Measurements from ENCODE around the gene ARL8A. TPM values are rescaled to one million over a fixed set of nuclear protein-coding genes. Genes with fewer than 3 reads are reported as not detected.

The ARL8A gene
- total RNA-seq, 2 experiments from 2014 or later, result 25.8 to 33.7 TPM

- H3K4me3 Mint-ChIP-seq, result no peak overlapping the region
- H3K4me1 Mint-ChIP-seq (ENCODE audit: low read depth), result no peaks in the 10 kb centered on the region
- DNase-seq, result no peak
- intact Hi-C loops (cut with micrococcal nuclease), result no loop called here
- no peak for TF ChIP-seq CTCF (IDR thresholded peaks at IDR 0.05)
- H3K27me3 Mint-ChIP-seq, result no peaks in the 10 kb centered on the region
- POLR2A ChIA-PET, result no interaction called here
- no peak for ATAC-seq
- CTCF ChIA-PET, result interaction anchor here (0.9 to 1.3 kb wide), 3 partner anchors 34 to 135 kb away, joined by 3 read pairs; no protein-coding TSS in a partner anchor
- no peaks in the 10 kb centered on the region for H3K36me3 Mint-ChIP-seq (ENCODE audit: low read depth)
- no peak overlapping the region for H3K27ac Mint-ChIP-seq
- H3K9me3 Mint-ChIP-seq, result no peaks in the 10 kb centered on the region
Measured at GRCh38 chr1:202101184-202101583, 43.4 kb downstream of the ARL8A start.

- ATAC-seq (no peak), DNase-seq (no peak)
- no peaks in the 10 kb centered on the region for H3K9me3 Mint-ChIP-seq
- no peaks in the 10 kb centered on the region for H3K36me3 Mint-ChIP-seq (ENCODE audit: low read depth)
- ChIA-PET POLR2A (no interaction called here), CTCF (interaction anchor here (0.9 to 1.5 kb wide), 3 partner anchors 41 to 94 kb away, joined by 4 to 6 read pairs (median 5); no protein-coding TSS in a partner anchor)
- H3K4me3 Mint-ChIP-seq, result no peak overlapping the region
- no peaks in the 10 kb centered on the region for H3K4me1 Mint-ChIP-seq (ENCODE audit: low read depth)
- H3K27ac Mint-ChIP-seq, result no peak overlapping the region
- intact Hi-C loops (cut with micrococcal nuclease), result no loop called here
- no peaks in the 10 kb centered on the region for H3K27me3 Mint-ChIP-seq
- no peak for TF ChIP-seq CTCF (IDR thresholded peaks at IDR 0.05)
Measured at GRCh38 chr1:202093858-202094257, 50.7 kb downstream of the ARL8A start.

- intact Hi-C loops (cut with micrococcal nuclease), result no loop called here
- no peak for TF ChIP-seq CTCF (IDR thresholded peaks at IDR 0.05)
- Mint-ChIP-seq H3K9me3 (no peaks in the 10 kb centered on the region), H3K4me3 (no peak overlapping the region), H3K27me3 (no peaks in the 10 kb centered on the region), H3K27ac (no peak overlapping the region), H3K36me3 (ENCODE audit: low read depth) (no peaks in the 10 kb centered on the region), H3K4me1 (ENCODE audit: low read depth) (no peaks in the 10 kb centered on the region)
- ChIA-PET CTCF (no interaction called here), POLR2A (no interaction called here)
- DNase-seq (no peak), ATAC-seq (no peak)
Measured at GRCh38 chr1:202090994-202091393, 53.5 kb downstream of the ARL8A start.

- Mint-ChIP-seq H3K4me3 (no peak overlapping the region), H3K9me3 (no peaks in the 10 kb centered on the region), H3K36me3 (ENCODE audit: low read depth) (no peaks in the 10 kb centered on the region), H3K27ac (no peak overlapping the region), H3K27me3 (no peaks in the 10 kb centered on the region), H3K4me1 (ENCODE audit: low read depth) (no peaks in the 10 kb centered on the region)
- DNase-seq (no peak), ATAC-seq (no peak)
- no peak for TF ChIP-seq CTCF (IDR thresholded peaks at IDR 0.05)
- intact Hi-C loops (cut with micrococcal nuclease), result no loop called here
- CTCF ChIA-PET, result interaction anchor here (1.1 kb wide), 1 partner anchor 89 kb away, joined by 3 read pairs; no protein-coding TSS in a partner anchor
- POLR2A ChIA-PET, result no interaction called here
Measured at GRCh38 chr1:202088206-202088605, 56.3 kb downstream of the ARL8A start.

- ChIA-PET POLR2A (no interaction called here), CTCF (no interaction called here)
- H3K4me1 Mint-ChIP-seq (ENCODE audit: low read depth), result no peaks in the 10 kb centered on the region
- H3K36me3 Mint-ChIP-seq (ENCODE audit: low read depth), result no peaks in the 10 kb centered on the region
- no peaks in the 10 kb centered on the region for H3K27me3 Mint-ChIP-seq
- H3K27ac Mint-ChIP-seq, result no peak overlapping the region
- no peak overlapping the region for H3K4me3 Mint-ChIP-seq
- ATAC-seq (no peak), DNase-seq (no peak)
- H3K9me3 Mint-ChIP-seq, result no peaks in the 10 kb centered on the region
- intact Hi-C loops (cut with micrococcal nuclease), result no loop called here
- TF ChIP-seq CTCF (IDR thresholded peaks at IDR 0.05), result no peak
Measured at GRCh38 chr1:202086579-202087350, 57.8 kb downstream of the ARL8A start.

Measured in activated CD8-positive, alpha-beta T cell treated with anti-CD3 and anti-CD28 coated beads for 36 hours (primary cell).